GM03348 (cell line): ENCODE results near the gene FSCN2.

Source experiments
- DNase-seq: peaks from one replicate; pipeline ENCODE4 v3.0.0; 2012; ENCODE audit warnings: low spot score

Gene FSCN2

GRCh38 chr17:81527591-81528383, at the start of gene FSCN2:
FSCN2 (plus strand) TSS chr17:81528377; CDS start chr17:81528532, 155 bp downstream.
- DNase-seq = peak; percentile 40

- DNase-seq = no peak
These were observed 48.8 kb upstream of the FSCN2 start for GRCh38 chr17:81479175-81480071.

GRCh38 chr17:81480140-81481072, 47.8 kb upstream of the FSCN2 start:
- peak; percentile 66 for DNase-seq

- peak; percentile 99 for DNase-seq
These were observed 46.9 kb upstream of the FSCN2 start for GRCh38 chr17:81481073-81481799.

- no peak for DNase-seq
These were observed 46.2 kb upstream of the FSCN2 start for GRCh38 chr17:81481815-81482505.

- DNase-seq = no peak
These were observed 45.5 kb upstream of the FSCN2 start for GRCh38 chr17:81482673-81483072.

GRCh38 chr17:81483085-81483861, 44.9 kb upstream of the FSCN2 start:
- DNase-seq = no peak

GRCh38 chr17:81483862-81484194, 44.3 kb upstream of the FSCN2 start:
- DNase-seq = no peak

- DNase-seq = peak; percentile 93
These were observed 43.8 kb upstream of the FSCN2 start for GRCh38 chr17:81484195-81484979.

GRCh38 chr17:81486199-81486810, 41.9 kb upstream of the FSCN2 start:
- DNase-seq = no peak

- DNase-seq = no peak
These were observed 41.1 kb upstream of the FSCN2 start for GRCh38 chr17:81487089-81487486.

GRCh38 chr17:81487487-81488275, 40.5 kb upstream of the FSCN2 start:
- DNase-seq = peak; percentile 100

GRCh38 chr17:81488276-81488860, 39.8 kb upstream of the FSCN2 start:
- peak; percentile 32 for DNase-seq

GRCh38 chr17:81489012-81489997, 38.9 kb upstream of the FSCN2 start:
- DNase-seq = no peak

- no peak for DNase-seq
These were observed 37.9 kb upstream of the FSCN2 start for GRCh38 chr17:81489998-81490992.
